DND-41 (cell line): ENCODE results near the gene MVB12B.

Source experiments
- ATAC-seq: fragments of 200-7000 bp; cut with Tn5 transposase; 3 replicates; pipeline ENCODE4 v1.9.1; 2021; ENCODE audit warnings: low read depth; ENCODE audit not compliant: insufficient read depth
- DNase-seq: peaks from one replicate; pipeline ENCODE4 v3.0.0-alpha.2; 2020
- H2AFZ ChIP-seq: 2 replicates; pipeline ENCODE4 v1.6.0; 2012; ENCODE audit warnings: low read depth, low read length
- H3K27ac ChIP-seq: 2 replicates; pipeline ENCODE4 v1.5.1; 2012; ENCODE audit warnings: low read length, inconsistent platforms
- H3K27me3 ChIP-seq: fragments of 200-600 bp; sonication (generic); 2 replicates; pipeline ENCODE4 v1.6.0; 2012; ENCODE audit warnings: low read length, mild to moderate bottlenecking, inconsistent platforms; ENCODE audit not compliant: insufficient read depth, poor library complexity
- H3K36me3 ChIP-seq: 2 replicates; pipeline ENCODE4 v1.5.1; 2012; ENCODE audit warnings: low read length, inconsistent platforms; ENCODE audit not compliant: insufficient read depth
- H3K4me1 ChIP-seq: 2 replicates; pipeline ENCODE4 v1.5.1; 2012; ENCODE audit warnings: mild to moderate bottlenecking, low read length; ENCODE audit not compliant: insufficient read depth
- H3K4me2 ChIP-seq: 2 replicates; pipeline ENCODE4 v1.6.0; 2012; ENCODE audit warnings: mild to moderate bottlenecking, moderate library complexity, low read length, inconsistent platforms; ENCODE audit not compliant: insufficient read depth
- H3K4me3 ChIP-seq, 2 experiments: fragments of 200-600 bp in 1 of 2; shearing (Covaris generic) in 1 of 2; 2 replicates each; pipeline ENCODE4 v1.5.1; 2012 to 2016; ENCODE audit warnings: inconsistent platforms in 2 of 2, low read length in 2 of 2, mild to moderate bottlenecking in 2 of 2, low read depth in 1 of 2, moderate library complexity in 1 of 2
- H3K79me2 ChIP-seq: 2 replicates; pipeline ENCODE4 v1.6.0; 2012; ENCODE audit warnings: low read length, inconsistent platforms; ENCODE audit not compliant: insufficient read depth
- H3K9ac ChIP-seq: 2 replicates; pipeline ENCODE4 v1.6.0; 2012; ENCODE audit warnings: low read depth, mild to moderate bottlenecking, inconsistent platforms, low read length, moderate library complexity
- H3K9me3 ChIP-seq: 2 replicates; pipeline ENCODE4 v1.5.1; 2012; ENCODE audit warnings: low read length, moderate library complexity, mild to moderate bottlenecking, inconsistent platforms; ENCODE audit not compliant: insufficient read depth, severe bottlenecking
- H4K20me1 ChIP-seq: 2 replicates; pipeline ENCODE4 v1.6.0; 2012; ENCODE audit warnings: low read length; ENCODE audit not compliant: insufficient read depth
- CTCF ChIP-seq: IDR thresholded peaks from 2 replicates; pipeline ENCODE4 v1.5.1; 2012; ENCODE audit warnings: borderline replicate concordance, low read length, moderate library complexity, mild to moderate bottlenecking; ENCODE audit not compliant: poor library complexity, severe bottlenecking; ENCODE audit errors: extremely low read depth
- EZH2 ChIP-seq: IDR thresholded peaks from 3 replicates; pipeline ENCODE4 v1.6.1; 2012; ENCODE audit warnings: borderline replicate concordance, low read depth, mild to moderate bottlenecking, moderate library complexity, low read length, inconsistent platforms; ENCODE audit not compliant: severe bottlenecking

The MVB12B gene

GRCh38 chr9:126449725-126450667 is 123.4 kb downstream of the MVB12B start:
- no peak overlapping the region for H3K4me2 ChIP-seq
- no peak overlapping the region for H3K4me3 ChIP-seq
- no peak overlapping the region for H3K9ac ChIP-seq
- peaks cover 2% of the 10 kb centered on the region; the same call in 1 of the 2 replicates for H3K36me3 ChIP-seq
- H2AFZ ChIP-seq: no peak overlapping the region
- TF ChIP-seq CTCF (no peak), EZH2 (no peak)
- H3K27me3 ChIP-seq: no peaks in the 10 kb centered on the region
- H3K4me1 ChIP-seq: no peaks in the 10 kb centered on the region
- no peaks in the 10 kb centered on the region for H3K9me3 ChIP-seq
- no peaks in the 10 kb centered on the region; the same call in 1 of the 2 replicates for H4K20me1 ChIP-seq
- ATAC-seq (no peak), DNase-seq (no peak)
- H3K79me2 ChIP-seq: no peaks in the 10 kb centered on the region
- H3K27ac ChIP-seq: no peak overlapping the region

GRCh38 chr9:126450668-126451205 is 124.1 kb downstream of the MVB12B start:
- Histone ChIP-seq H3K4me3 (no peak overlapping the region), H3K4me2 (no peak overlapping the region), H4K20me1 (no peaks in the 10 kb centered on the region; the same call in 1 of the 2 replicates), H3K9me3 (no peaks in the 10 kb centered on the region), H3K27ac (no peak overlapping the region), H3K4me1 (no peaks in the 10 kb centered on the region), H2AFZ (no peak overlapping the region), H3K36me3 (peaks cover 2% of the 10 kb centered on the region; the same call in 1 of the 2 replicates), H3K9ac (no peak overlapping the region), H3K27me3 (no peaks in the 10 kb centered on the region), H3K79me2 (no peaks in the 10 kb centered on the region)
- DNase-seq: no peak
- no peak for TF ChIP-seq EZH2
- no peak for TF ChIP-seq CTCF
- no peak for ATAC-seq

GRCh38 chr9:126451316-126451885 is 124.8 kb downstream of the MVB12B start:
- H3K4me2 ChIP-seq: no peak overlapping the region
- H3K27me3 ChIP-seq: no peaks in the 10 kb centered on the region
- no peak overlapping the region for H3K9ac ChIP-seq
- no peak overlapping the region for H2AFZ ChIP-seq
- TF ChIP-seq EZH2: no peak
- TF ChIP-seq CTCF: no peak
- no peak for ATAC-seq
- H3K4me3 ChIP-seq: no peak overlapping the region
- no peaks in the 10 kb centered on the region for H3K9me3 ChIP-seq
- H4K20me1 ChIP-seq: no peaks in the 10 kb centered on the region; the same call in 1 of the 2 replicates
- no peak overlapping the region for H3K27ac ChIP-seq
- no peaks in the 10 kb centered on the region for H3K79me2 ChIP-seq
- no peak for DNase-seq
- peaks cover 2% of the 10 kb centered on the region; the same call in 1 of the 2 replicates for H3K36me3 ChIP-seq
- H3K4me1 ChIP-seq: no peaks in the 10 kb centered on the region
